ENCODE measurements around the gene CMTM8. TPM values are rescaled to one million over a fixed set of nuclear protein-coding genes. Genes with fewer than 3 reads are reported as not detected.

CMTM8 gene
- polyA plus RNA-seq, 1 experiment, result 0.31 TPM

DNA sequence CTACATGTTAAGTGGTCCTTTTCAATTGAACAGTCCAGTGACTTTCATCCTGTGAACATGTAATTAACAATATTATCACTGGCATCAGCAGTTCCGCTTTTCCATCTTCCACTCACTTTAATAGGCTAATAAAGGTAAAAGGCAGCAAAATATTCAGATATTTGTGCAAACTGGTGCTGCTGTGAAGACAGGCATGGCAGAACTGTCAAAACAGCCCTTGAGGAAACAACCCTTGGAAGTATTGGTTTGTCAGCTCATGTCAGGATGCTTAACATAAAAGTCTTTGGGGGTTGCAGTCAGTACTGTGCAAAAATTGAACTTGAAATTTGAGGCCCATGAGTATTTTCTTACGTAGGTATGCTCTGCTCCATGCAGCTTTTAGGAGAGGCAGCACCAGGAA lies 81.1 kb downstream of the CMTM8 start:
- ChIA-PET POLR2A (no interaction called here), CTCF (interaction anchor here (0.6 kb wide), 1 partner anchor 281 kb away, joined by 3 read pairs; no protein-coding TSS in a partner anchor)
- no peak overlapping the region for H3K4me3 ChIP-seq (ENCODE audit: low read depth, low read length)
- TF ChIP-seq CTCF (IDR thresholded peaks at IDR 0.05; ENCODE audit: low read depth, low read length), result no peak
- H3K9me3 ChIP-seq (ENCODE audit: control insufficient read depth, insufficient read depth, low read length), result no peaks in the 10 kb centered on the region
- no peak overlapping the region for H3K27ac ChIP-seq (ENCODE audit: low read depth, low read length)
- no peak for DNase-seq (ENCODE audit: low read depth, low spot score)
- H3K27me3 ChIP-seq (ENCODE audit: control insufficient read depth, insufficient read depth, low read length), result peaks cover 15% of the 10 kb centered on the region

GRCh38 chr3:32320080-32320479 lies 81.6 kb downstream of the CMTM8 start:
- Histone ChIP-seq H3K27me3 (ENCODE audit: control insufficient read depth, insufficient read depth, low read length) (peaks cover 19% of the 10 kb centered on the region), H3K9me3 (ENCODE audit: control insufficient read depth, insufficient read depth, low read length) (no peaks in the 10 kb centered on the region), H3K4me3 (ENCODE audit: low read depth, low read length) (no peak overlapping the region), H3K27ac (ENCODE audit: low read depth, low read length) (no peak overlapping the region)
- ChIA-PET POLR2A (no interaction called here), CTCF (no interaction called here)
- no peak for DNase-seq (ENCODE audit: low read depth, low spot score)
- TF ChIP-seq CTCF (IDR thresholded peaks at IDR 0.05; ENCODE audit: low read depth, low read length), result no peak

DNA sequence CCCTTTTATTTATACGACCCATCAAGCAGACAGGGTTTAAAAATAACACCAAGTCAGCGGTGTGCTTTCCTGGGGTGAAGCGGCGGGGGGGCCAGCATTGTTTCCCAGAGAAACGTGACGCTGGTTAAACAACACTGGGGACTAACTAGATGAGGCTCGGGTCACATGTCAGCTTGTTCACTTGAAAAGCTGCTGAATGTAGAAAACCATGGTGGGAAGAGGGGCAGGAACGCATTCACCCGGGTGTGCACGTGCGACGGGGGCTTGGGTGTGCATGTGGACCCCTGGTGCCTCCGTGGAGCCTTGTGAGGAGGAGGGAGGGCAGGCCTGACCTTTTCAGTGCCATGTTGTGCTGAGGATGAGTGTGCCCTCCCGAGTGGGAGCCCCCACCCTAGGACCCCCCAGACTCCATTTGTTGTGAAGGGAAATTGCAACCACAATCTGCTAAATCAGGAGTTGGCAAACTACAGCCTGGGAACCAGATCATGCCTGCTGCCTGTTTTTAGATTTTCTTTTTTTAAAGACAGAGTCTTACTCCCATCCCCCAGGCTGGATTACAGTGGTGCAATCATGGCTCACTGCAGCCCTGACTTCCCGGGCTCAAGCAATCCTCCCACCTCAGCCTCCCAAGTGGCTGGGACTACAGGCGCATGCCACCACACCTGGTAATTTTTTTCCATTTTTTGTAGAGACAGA lies 82.8 kb downstream of the CMTM8 start:
- CTCF ChIA-PET, result interaction anchor here (0.7 kb wide), 2 partner anchors 146 to 167 kb away, joined by 3 to 4 read pairs; no protein-coding TSS in a partner anchor
- Histone ChIP-seq H3K27me3 (ENCODE audit: control insufficient read depth, insufficient read depth, low read length) (peaks cover 28% of the 10 kb centered on the region), H3K27ac (ENCODE audit: low read depth, low read length) (no peak overlapping the region), H3K4me3 (ENCODE audit: low read depth, low read length) (no peak overlapping the region), H3K9me3 (ENCODE audit: control insufficient read depth, insufficient read depth, low read length) (no peaks in the 10 kb centered on the region)
- POLR2A ChIA-PET, result no interaction called here
- DNase-seq (ENCODE audit: low read depth, low spot score), result no peak
- TF ChIP-seq CTCF (IDR thresholded peaks at IDR 0.05; ENCODE audit: low read depth, low read length), result no peak

GRCh38 chr3:32322311-32322710 lies 83.8 kb downstream of the CMTM8 start:
- ChIA-PET CTCF (interaction anchor here (0.7 kb wide), 1 partner anchor 168 kb away, joined by 3 read pairs; no protein-coding TSS in a partner anchor), POLR2A (no interaction called here)
- peaks cover 29% of the 10 kb centered on the region for H3K27me3 ChIP-seq (ENCODE audit: control insufficient read depth, insufficient read depth, low read length)
- H3K27ac ChIP-seq (ENCODE audit: low read depth, low read length), result no peak overlapping the region
- no peaks in the 10 kb centered on the region for H3K9me3 ChIP-seq (ENCODE audit: control insufficient read depth, insufficient read depth, low read length)
- H3K4me3 ChIP-seq (ENCODE audit: low read depth, low read length), result no peak overlapping the region
- TF ChIP-seq CTCF (IDR thresholded peaks at IDR 0.05; ENCODE audit: low read depth, low read length), result no peak
- DNase-seq (ENCODE audit: low read depth, low spot score), result no peak

DNA sequence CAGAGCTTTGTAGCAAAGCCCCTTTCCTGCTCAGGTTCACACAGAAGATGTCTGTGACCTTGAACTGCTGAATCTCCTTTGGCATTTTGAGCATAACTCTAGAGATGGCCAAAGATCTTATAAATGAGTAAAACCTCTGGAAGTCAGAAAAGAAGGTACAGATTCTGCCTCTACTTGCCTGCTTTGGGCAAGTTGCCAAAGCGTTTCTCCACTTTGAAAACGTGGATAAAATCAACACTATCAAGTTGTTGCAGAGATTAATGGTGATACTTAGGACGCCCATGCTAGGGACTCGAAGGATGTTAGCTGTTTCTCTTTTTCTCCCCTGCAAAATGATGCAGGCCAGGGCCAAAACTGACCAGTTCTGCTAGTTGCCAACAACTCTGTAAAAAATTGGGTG lies 85.1 kb downstream of the CMTM8 start:
- H3K4me3 ChIP-seq (ENCODE audit: low read depth, low read length), result no peak overlapping the region
- CTCF ChIA-PET, result interaction anchor here (1.2 kb wide), 1 partner anchor 457 kb away, joined by 3 read pairs; no protein-coding TSS in a partner anchor
- TF ChIP-seq CTCF (IDR thresholded peaks at IDR 0.05; ENCODE audit: low read depth, low read length), result no peak
- no peak overlapping the region for H3K27ac ChIP-seq (ENCODE audit: low read depth, low read length)
- POLR2A ChIA-PET, result no interaction called here
- peaks cover 27% of the 10 kb centered on the region for H3K27me3 ChIP-seq (ENCODE audit: control insufficient read depth, insufficient read depth, low read length)
- DNase-seq (ENCODE audit: low read depth, low spot score), result no peak
- H3K9me3 ChIP-seq (ENCODE audit: control insufficient read depth, insufficient read depth, low read length), result no peaks in the 10 kb centered on the region

Data from AG04450 (cell line).